Cerebellar cortex (tissue), 1 donor: ENCODE measurements around the gene ERRFI1.
A peak's percentile ranks its signal among the peaks of the same experiment; 100 is the strongest.
"Not testable (repeated sequence)": the region's sequence is repeated elsewhere in the genome, so short reads cannot be mapped to it uniquely, and the experiment has no call there.

ENCODE experiments used
- DNase-seq: peaks from one replicate; pipeline ENCODE4 v3.0.0-alpha.2; 2015; ENCODE audit warnings: low spot score

The ERRFI1 gene, protein sequence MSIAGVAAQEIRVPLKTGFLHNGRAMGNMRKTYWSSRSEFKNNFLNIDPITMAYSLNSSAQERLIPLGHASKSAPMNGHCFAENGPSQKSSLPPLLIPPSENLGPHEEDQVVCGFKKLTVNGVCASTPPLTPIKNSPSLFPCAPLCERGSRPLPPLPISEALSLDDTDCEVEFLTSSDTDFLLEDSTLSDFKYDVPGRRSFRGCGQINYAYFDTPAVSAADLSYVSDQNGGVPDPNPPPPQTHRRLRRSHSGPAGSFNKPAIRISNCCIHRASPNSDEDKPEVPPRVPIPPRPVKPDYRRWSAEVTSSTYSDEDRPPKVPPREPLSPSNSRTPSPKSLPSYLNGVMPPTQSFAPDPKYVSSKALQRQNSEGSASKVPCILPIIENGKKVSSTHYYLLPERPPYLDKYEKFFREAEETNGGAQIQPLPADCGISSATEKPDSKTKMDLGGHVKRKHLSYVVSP

DNA sequence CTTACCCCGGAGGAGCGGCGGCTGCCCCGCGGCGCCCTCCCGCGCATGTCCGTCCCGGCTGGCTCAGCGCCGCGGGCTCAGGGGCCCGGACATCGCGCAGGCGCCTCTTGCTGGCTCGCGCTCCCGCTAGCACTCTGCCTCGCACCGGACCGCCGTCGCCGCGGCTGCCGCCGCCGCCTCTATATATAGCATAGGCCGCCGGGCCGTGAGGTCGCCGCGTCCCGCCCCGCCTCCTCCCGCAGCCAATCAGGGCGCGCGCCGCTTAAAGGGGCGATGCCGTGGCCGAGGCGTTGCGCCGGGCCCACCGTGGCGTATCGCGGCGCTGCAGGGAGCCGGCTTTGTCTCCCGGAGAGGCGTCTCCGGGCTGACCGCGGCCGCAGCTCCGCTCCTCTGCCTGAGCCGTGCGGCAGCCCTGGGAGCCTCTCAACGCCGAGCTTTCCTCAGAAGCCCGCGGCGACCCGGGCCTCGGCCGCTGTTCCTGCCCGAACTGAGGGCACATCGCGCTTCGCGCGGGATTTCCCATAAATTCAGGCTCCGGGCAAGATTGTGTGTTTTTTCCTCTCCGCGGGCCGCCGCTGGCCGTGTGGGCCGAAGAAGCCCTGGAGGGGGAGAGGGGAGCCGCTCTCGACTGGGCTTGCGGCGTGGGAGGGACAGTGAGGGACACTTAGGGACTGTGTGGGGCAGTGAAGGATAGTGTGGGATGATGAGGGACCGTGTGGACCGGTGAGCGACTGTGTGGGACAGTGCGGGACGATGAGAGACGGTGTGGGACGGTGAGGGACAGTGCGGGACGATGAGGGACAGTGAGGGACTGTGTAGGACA lies at the start of gene ERRFI1:
Gene ERRFI1 (minus strand): TSS at position 157 of the 823 bp plus-strand sequence. CDS start 10,690 bp downstream, outside the sequence.
- peak; percentile 89 for DNase-seq

DNA sequence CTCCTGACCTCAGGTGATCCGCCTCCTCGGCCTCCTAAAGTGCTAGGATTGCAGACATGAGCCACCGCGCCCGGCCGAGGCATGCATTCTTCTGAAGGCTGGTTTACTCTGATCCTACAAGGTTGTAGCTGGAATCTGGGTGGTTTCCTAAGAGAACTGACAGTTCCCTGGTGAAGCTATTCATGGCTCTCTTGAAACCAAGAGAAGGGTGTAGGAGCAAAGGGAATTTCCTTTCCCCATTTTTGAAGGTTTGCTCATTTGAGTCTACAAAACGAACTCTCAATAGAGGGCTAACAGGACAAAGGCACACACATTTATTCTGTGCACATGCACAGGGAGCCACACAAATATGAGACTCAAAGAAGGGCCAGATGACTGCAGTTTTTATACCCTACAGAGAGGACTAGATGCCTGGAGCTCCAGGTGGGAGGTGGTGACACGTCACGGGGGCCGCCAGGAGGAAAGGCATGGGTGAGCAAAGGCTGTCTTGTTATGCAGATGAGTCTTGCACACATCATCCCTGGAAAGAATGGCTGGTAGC lies 49.5 kb upstream of the ERRFI1 start:
- no peak for DNase-seq

DNA sequence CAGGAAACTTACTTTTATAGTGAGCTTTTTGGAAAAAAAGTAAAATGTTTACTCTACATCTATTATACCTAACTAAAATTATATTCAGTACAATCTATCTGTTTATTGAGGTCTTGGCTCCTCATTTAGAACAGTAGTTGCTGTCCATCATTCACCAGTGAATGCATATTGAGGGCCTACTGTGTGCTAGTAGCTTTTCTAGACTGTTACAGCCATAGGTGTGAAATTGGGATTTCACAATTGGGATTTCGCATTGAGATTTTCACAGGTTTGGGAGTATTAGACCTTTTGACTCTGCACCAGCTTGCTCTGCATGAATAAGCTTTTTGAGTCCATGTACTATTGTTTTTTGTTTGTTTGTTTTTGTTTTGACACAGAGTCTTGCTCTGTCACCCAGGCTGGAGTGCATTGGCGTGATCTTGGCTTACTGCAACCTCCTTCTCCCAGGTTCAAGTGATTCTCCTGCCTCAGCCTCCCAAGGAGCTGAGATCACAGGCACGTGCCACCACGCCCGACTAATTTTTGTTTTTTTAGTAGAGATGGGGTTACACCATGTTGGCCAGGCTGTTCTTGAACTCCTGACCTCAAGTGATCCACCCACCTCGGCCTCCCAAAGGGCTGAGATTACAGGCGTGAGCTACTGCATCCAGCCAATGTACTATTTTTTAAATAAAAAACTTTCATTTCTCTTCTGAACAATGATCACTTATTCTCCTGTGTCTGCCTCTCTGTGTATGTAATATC lies 47.2 kb upstream of the ERRFI1 start:
- no peak for DNase-seq

DNA sequence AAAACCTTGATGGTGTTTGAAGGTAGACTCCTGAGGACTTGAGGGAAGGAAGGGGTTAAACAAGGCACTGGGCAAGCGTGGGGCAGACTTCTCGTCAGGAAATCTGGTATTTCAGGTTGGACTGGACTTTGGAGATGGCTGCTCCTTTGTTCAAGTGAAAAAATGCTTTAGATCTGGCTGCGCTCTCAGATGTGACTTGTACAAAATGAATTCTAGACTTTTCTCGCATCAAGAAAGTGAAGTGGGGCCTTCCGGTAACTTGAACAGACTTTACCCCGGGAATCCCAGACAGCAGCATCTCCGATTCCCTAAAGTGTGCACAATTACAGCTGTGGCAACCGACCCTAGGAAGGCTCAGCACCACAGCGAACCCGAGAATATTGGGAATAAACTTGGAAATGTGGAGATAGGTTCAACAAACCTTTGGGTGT lies 44.3 kb upstream of the ERRFI1 start:
- DNase-seq, result no peak

DNA sequence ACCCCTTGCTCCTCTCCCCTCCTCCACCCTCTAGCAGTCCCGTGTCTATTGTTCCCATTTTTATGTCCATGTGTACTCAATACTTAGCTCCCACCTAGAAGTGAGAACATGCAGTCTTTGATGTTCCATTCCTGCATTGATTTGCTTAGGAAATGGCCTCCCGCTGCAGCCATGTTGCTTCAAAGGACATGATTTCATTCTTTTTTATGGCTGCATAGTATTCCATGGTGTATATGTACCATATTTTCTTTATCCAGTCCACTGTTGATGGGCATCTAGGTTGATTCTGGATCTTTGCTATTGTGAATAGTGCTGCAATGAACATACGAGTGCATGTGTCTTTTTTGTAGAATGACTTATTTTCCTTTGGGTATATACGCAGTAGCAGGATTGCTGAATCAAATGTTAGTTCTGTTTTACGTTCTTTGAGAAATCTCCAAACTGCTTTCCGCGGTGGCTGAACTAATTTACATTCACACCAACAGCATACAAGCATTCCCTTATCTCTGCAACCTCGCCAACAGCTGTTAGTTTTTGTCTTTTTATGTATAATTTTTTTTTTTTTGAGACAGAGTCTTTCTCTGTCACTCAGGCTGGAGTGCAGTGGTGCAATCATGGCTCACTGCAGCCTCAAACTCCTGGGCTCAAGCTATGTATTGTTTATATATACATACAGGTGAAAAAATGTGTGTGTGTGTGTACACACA lies 43.7 kb upstream of the ERRFI1 start:
- not testable (repeated sequence) for DNase-seq

DNA sequence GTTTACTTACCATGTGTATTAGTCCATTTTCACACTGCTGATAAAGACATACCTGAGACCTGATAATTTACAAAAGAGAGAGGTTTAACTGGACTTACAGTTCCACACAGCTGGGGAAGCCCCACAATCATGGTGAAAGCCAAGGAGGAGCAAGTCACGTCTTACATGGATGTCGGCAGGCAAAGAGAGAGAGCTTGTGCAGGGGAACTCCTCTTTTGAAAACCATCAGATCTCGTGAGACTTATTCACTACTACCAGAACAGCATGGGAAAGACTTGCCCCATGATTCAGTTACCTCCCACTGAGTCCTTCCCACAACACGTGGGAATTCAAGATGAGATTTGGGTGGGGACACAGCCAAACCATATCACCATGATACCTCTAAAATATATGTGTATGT lies 39.3 kb upstream of the ERRFI1 start:
- DNase-seq, result no peak

DNA sequence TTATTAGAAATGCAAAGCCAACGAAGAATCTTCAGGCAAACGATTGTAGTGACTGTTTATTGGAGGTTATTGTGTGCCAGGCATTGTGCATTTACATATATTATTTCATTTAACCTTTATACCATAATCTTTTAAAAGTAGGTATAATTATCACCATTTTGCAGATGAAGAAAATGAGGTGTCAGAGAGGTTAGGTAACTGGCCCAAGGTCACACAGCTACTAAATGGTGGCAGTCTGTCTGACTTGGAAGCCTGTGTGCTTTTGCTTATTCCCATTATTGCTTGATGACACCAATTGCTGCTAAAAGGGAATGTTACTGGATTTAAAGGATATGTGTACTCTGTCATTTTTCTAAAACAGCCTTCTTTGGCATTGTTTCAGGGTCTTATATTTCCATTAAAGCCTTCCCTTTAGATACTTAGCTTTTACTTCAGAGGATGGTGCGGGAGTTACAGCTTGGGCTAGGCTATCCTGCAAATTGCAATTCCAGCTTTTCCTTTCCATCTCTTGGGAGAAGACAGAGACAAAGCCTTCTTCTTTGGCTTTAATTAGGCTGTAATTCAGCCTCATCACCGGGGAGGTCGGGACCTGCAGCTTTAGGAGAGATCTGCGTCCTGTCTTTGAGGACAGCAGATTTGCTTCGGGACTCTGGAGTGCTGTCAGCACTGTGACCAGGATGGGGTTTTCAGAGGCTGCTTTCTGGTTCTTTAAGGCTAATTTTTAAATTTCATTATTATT lies 37.4 kb upstream of the ERRFI1 start:
- DNase-seq, result no peak

DNA sequence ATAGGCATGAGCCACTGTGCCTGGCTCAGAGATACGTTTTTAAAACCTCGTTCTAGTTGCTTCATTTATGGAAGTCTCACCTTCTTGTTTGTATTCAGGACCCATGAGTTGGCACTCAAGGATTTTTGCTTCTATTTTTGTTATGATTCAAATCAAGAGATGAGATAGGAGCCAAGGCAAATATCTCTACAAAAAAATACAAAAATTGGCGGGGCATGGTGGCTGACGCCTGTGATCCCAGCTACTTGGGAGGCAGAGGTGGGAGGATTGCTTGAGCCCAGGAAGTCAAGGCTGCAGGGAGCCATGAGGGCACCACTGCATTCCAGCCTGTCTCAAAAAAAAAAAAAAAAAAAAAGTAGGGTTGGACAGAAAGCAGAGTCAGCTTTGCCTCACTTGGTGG lies 36.8 kb upstream of the ERRFI1 start:
- no peak for DNase-seq

DNA sequence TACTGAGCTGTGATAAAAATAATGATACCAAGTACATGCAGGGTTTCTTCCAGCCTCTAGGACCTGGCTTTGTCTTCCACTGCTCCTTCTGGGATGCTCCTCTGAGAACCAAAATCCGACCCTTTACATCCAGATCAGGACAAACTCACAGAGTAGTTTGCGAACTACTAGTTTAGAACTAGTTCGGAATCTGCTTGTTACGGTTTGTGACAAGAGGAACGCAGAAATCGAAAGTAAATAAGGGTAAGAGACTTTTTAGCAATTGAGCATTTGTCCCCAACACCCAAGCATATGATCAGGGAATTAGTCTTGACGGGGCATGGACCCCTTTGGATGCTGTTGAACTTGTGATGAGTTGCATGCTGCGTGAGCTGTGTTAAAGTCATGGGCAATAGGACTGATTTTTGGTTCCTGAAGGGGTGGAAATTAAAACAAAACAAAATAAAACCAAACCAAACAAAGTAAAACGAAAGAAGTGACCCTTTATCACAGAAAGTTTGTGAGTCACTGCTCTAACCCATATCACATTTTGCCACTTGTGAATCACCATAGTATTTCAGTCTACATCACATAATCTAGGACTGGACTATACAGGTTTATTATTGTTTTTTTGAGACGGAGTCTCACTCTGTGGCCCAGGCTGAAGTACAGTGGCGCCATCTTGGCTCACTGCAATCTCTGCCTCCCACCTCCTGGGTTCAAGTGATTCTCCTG lies 35.7 kb upstream of the ERRFI1 start:
- no peak for DNase-seq

DNA sequence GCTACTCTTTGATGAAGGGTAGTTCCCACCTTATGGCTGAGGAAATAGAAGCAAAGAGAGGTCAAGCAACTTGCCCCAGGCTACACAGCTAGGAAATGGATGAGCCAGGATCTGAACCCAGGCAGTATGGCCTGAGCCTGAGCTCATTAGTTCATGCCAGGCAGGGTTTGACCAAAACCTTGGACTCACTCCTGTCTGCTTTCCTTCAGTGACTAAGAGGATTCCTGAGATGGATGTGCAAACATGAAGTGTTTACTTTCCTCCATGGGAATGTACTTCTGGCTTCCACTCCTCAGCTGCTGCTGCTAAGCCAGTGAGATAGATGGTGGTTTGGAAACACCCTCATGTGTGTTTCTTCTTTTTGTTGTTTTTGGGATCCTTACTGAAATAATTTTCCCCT lies 35.1 kb upstream of the ERRFI1 start:
- no peak for DNase-seq

DNA sequence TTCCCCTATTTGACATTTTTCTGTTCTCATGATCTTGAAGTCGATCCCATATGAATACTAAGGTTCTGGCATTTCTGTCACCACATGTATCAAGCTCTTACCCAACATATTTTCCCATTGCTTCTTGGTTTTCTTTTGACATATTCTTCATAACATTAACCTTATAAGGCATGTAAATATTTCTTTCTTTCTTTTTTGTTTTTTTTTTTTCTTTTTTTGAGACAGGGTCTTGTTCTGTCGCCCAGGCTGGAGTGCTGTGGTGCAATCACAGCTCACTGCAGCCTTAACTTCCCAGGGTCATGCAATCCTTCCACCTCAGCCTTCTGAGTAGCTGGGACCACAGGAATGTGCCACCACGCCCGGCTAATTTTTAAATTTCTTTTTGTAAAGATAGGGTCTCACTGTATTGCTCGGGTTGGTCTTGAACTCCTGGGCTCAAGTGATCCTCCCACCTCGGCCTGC lies 33.1 kb upstream of the ERRFI1 start:
- DNase-seq, result no peak

DNA sequence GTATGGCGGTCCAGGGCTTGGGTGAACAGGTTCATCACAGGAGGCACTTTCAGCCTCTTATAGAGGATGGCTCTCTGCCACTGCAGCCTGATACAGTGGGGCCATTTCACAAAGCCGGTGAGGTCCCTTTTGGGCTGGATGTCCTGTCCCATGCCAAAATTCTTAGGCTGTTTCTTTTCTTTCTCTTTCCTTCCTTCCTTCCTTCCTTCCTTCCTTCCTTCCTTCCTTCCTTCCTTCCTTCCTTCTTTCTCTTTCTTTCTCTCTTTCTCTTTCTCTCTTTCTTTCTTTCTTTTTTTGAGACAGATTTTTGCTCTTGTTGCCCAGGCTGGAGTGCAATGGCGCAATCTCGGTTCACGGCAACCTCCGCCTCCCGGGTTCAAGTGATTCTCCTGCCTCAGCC lies 31.7 kb upstream of the ERRFI1 start:
- not testable (repeated sequence) for DNase-seq

DNA sequence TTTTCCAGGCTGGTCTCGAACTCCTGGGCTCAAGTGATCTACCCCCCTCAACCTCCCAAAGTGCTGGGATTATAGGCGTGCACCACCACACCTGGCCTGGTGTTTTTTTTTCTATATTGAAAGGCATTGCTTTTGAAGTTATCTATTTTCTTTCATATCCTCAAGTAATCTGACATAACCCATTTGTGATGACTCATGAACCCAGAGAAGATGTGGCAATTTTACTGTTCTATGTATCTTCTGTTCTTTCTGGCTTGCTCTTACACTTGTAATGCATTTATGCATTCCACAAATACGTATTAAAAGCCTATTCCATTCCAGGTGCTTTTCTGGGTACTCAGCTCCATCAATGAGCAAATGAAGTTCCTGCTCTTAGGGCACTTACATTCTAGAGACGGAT lies 29.9 kb upstream of the ERRFI1 start:
- DNase-seq, result no peak

DNA sequence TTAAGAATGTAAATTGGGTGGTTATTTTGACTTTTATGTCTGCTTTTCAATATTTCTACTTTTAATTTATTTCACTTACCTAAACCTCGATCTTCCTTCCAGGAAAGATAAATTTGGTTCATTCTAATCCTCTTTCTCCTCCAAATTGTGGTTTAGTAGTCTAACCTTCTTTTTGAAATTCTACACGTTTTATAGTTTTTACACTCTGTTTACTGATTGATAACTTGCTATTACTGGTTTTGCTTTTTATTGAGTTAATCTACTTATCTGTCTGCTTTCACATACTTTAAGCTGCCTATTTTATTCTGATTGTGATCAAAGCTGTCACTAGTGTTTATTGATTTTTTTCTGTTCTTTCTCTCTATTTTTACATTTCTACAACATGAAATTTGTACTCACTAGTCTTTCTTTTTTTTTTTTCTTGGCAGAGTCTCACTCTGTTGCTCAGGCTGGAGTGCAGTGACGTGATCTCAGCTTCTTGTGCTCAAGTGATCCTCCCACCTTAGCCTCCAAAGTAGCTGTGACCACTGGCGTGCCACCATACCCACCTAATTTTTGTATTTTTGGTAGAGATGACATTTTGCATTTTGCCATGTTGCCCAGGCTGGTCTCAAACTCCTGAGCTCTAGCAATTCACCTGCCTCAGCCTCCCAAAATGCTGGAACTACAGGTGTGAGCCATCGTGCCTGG lies 27.9 kb upstream of the ERRFI1 start:
- no peak for DNase-seq

DNA sequence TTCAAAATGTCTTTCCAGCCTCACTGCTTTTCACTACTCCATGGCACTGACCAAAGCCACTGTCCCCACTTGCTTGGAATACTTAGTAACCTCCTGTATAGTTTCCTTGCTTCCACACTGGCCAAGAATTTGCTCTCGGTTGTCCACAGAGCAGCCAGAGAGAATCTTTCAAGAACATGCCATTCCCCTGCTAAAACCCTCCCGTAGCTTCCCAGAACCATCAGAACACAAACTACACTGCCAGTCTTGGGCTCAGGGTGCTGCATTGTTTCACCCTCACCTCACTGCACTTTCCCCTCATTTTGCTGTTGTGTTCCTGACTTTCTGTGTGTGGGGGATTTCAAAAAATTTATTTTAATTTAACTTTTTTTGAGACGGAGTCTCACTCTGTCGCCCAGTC lies 25.5 kb upstream of the ERRFI1 start:
- no peak for DNase-seq

DNA sequence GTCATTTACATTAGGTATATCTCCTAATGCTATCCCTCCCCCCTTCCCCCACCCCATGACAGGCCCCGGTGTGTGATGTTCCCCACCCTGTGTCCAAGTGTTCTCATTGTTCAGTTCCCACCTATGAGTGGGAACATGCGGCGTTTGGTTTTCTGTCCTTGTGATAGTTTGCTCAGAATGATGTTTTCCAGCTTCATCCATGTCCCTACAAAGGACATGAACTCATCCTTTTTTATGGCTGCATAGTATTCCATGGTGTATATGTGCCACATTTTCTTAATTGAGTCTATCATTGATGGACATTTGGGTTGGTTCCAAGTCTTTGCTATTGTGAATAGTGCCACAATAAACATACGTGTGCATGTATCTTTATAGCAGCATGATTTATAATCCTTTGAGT lies 23.1 kb upstream of the ERRFI1 start:
- DNase-seq, result not testable (repeated sequence)

DNA sequence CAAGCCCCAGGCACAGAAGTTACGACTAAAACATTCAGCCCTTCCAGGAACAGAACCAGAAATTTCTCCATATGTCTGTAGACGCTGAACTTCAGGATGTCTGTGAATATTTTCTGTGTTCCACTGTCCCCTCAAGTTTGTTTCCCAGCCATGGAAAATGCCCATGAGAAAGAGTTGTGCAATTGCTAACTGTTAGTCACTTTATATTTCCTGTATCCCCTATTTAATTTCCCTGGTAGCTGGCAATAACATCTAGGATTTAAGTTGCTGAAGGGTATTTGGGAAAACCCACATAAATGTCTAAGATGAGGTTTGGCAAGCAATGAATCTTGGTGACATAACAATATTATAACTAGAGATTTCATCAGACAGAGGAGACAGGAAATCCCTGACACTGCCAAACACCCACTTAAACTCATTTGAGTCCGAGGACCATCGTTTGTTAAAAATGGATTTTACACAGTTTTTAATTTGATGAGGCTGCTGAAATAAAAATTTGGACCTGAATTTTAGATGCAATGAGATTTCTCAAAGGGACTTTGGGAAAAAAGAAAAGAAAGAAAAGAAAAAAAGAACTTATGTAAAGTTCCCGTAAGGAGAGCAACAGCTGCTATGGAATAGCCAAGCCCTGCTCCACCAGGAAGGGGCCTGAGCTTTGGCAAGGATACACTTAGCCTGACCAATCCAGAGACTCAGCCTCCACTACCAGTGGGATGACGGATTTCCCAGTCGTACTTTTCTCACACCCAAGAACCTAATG lies 21.8 kb upstream of the ERRFI1 start:
- no peak for DNase-seq

DNA sequence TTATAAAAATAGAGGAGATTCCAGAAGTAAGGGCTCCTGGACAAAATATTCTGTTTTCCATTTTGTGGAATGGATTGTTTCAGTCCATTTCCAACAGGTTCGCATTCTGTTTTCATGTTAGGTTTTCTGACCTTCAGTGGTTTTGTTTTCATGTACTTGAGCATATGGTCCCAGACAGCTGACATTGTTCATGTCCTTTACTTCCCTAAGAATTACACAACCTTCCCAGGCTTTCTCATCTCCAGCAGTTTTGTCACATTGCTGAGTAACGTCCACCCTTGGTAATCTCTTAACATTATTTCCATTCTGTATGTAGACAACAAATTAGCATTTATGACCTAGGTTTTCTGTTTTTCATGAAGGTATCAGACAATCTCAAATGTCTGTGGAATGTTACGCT lies 21.0 kb upstream of the ERRFI1 start:
- DNase-seq, result no peak

DNA sequence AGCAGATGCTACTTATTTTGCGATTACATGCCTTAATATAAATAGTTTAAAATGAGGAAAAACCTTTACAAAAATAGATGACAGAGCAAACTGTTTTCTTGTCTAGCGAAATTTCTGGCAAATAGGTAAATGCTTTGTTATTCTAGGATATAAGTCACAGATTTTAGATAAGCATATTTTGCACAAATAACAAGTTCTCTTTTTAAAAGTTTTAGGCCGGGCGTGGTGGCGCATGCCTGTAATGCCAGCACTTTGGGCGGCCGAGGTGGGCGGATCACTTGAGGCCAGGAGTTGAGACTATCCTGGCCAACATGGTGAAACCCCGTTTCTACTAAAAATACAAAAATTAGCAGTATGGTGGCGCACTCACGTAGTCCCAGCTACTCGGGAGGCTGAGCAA lies 20.3 kb upstream of the ERRFI1 start:
- no peak for DNase-seq
